ENCODE data around the gene HBA2.
A peak's percentile ranks its signal among the peaks of the same experiment; 100 is the strongest.
"Not testable (repeated sequence)": the region's sequence is repeated elsewhere in the genome, so short reads cannot be mapped to it uniquely, and the experiment has no call there.

The HBA2 gene

GRCh38 chr16:155031-155398 is 17.7 kb upstream of the HBA2 start:
- H3K9me3 ChIP-seq (ENCODE audit: control extremely low read depth in 1 of 5, control insufficient read depth in 4 of 5, insufficient read depth in 2 of 5, low read depth in 1 of 5, low read length in 4 of 5) = no peaks in the 10 kb centered on the region
- CTCF ChIA-PET = interaction anchor here (1.0 kb wide), 1 partner anchor 14 kb away, joined by 3 read pairs; no protein-coding TSS in a partner anchor
- H3K4me1 ChIP-seq (ENCODE audit: control extremely low read depth in 1 of 4, control insufficient read depth in 4 of 4, insufficient read depth in 4 of 4, low read length in 3 of 4) = peaks cover 0 to 11% (median 9%) of the 10 kb centered on the region in 4 experiments
- H3K36me3 ChIP-seq (ENCODE audit: control insufficient read depth in 4 of 4, insufficient read depth in 4 of 4, low read length in 3 of 4) = no peaks in the 10 kb centered on the region
- no peak overlapping the region for H3K27ac ChIP-seq (ENCODE audit: insufficient read depth in 1 of 2, low read depth in 1 of 2, low read length in 2 of 2, poor library complexity in 1 of 2, severe bottlenecking in 2 of 2)
- peaks cover 4 to 57% (median 19%) of the 10 kb centered on the region in 5 experiments for H3K27me3 ChIP-seq (replicated peaks in 2 of 5; ENCODE audit: control insufficient read depth in 4 of 5, insufficient read depth in 5 of 5, low read length in 4 of 5)
- peak overlapping the region in 4 of 7 experiments; percentile 41 to 72 (median 65) for H3K4me3 ChIP-seq (ENCODE audit: control insufficient read depth in 1 of 7, extremely low read depth in 1 of 7, insufficient read depth in 4 of 7, low read depth in 2 of 7, low read length in 6 of 7)
- 33% methylated on average over 2 of the region's 7 CpGs for WGBS (ENCODE audit: insufficient coverage)
- POLR2A ChIA-PET = no interaction called here
- DNase-seq = no peak

- ChIA-PET CTCF (interaction anchor here (0.8 to 2.1 kb wide), 2 partner anchors 9 to 16 kb away, joined by 3 to 6 read pairs; no protein-coding TSS in a partner anchor), POLR2A (interaction anchor here (1.0 kb wide), 1 partner anchor 21 kb away, joined by 5 read pairs; the partner anchor contains the start of gene HBQ1)
- Histone ChIP-seq H3K27me3 (replicated peaks in 2 of 5; ENCODE audit: control insufficient read depth in 4 of 5, insufficient read depth in 5 of 5, low read length in 4 of 5) (peaks cover 2 to 67% (median 19%) of the 10 kb centered on the region in 5 experiments), H3K36me3 (ENCODE audit: control insufficient read depth in 4 of 4, insufficient read depth in 4 of 4, low read length in 3 of 4) (no peaks in the 10 kb centered on the region), H3K9me3 (ENCODE audit: control extremely low read depth in 1 of 5, control insufficient read depth in 4 of 5, insufficient read depth in 2 of 5, low read depth in 1 of 5, low read length in 4 of 5) (no peaks in the 10 kb centered on the region), H3K27ac (ENCODE audit: insufficient read depth in 1 of 2, low read depth in 1 of 2, low read length in 2 of 2, poor library complexity in 1 of 2, severe bottlenecking in 2 of 2) (no peak overlapping the region), H3K4me1 (ENCODE audit: control extremely low read depth in 1 of 4, control insufficient read depth in 4 of 4, insufficient read depth in 4 of 4, low read length in 3 of 4) (peaks cover 0 to 9% (median 8%) of the 10 kb centered on the region in 4 experiments), H3K4me3 (ENCODE audit: control insufficient read depth in 1 of 7, extremely low read depth in 1 of 7, insufficient read depth in 4 of 7, low read depth in 2 of 7, low read length in 6 of 7) (no peak overlapping the region)
- 85% methylated on average over 6 of the region's 6 CpGs for WGBS (ENCODE audit: insufficient coverage)
- no peak for DNase-seq
These were observed 13.4 kb upstream of the HBA2 start for GRCh38 chr16:159136-159849.

- WGBS (ENCODE audit: insufficient coverage) = 90% methylated on average over 2 of the region's 20 CpGs
- not testable (repeated sequence) for H3K9me3 ChIP-seq (ENCODE audit: control extremely low read depth in 1 of 5, control insufficient read depth in 4 of 5, insufficient read depth in 2 of 5, low read depth in 1 of 5, low read length in 4 of 5)
- H3K27me3 ChIP-seq (replicated peaks in 2 of 5; ENCODE audit: control insufficient read depth in 4 of 5, insufficient read depth in 5 of 5, low read length in 4 of 5) = peaks cover 2 to 62% (median 19%) of the 10 kb centered on the region in 5 experiments
These were observed 12.4 kb upstream of the HBA2 start for GRCh38 chr16:160242-160641.

GRCh38 chr16:160691-161190 is 11.9 kb upstream of the HBA2 start:
- Histone ChIP-seq H3K4me1 (ENCODE audit: control extremely low read depth in 1 of 4, control insufficient read depth in 4 of 4, insufficient read depth in 4 of 4, low read length in 3 of 4) (peaks cover 0 to 9% (median 8%) of the 10 kb centered on the region in 4 experiments), H3K9me3 (ENCODE audit: control extremely low read depth in 1 of 5, control insufficient read depth in 4 of 5, insufficient read depth in 2 of 5, low read depth in 1 of 5, low read length in 4 of 5) (no peaks in the 10 kb centered on the region), H3K4me3 (ENCODE audit: control insufficient read depth in 1 of 7, extremely low read depth in 1 of 7, insufficient read depth in 4 of 7, low read depth in 2 of 7, low read length in 6 of 7) (no peak overlapping the region), H3K27ac (ENCODE audit: insufficient read depth in 1 of 2, low read depth in 1 of 2, low read length in 2 of 2, poor library complexity in 1 of 2, severe bottlenecking in 2 of 2) (no peak overlapping the region), H3K27me3 (replicated peaks in 2 of 5; ENCODE audit: control insufficient read depth in 4 of 5, insufficient read depth in 5 of 5, low read length in 4 of 5) (peaks cover 2 to 64% (median 21%) of the 10 kb centered on the region in 5 experiments), H3K36me3 (ENCODE audit: control insufficient read depth in 4 of 4, insufficient read depth in 4 of 4, low read length in 3 of 4) (no peaks in the 10 kb centered on the region)
- CTCF ChIA-PET = no interaction called here
- POLR2A ChIA-PET = no interaction called here
- DNase-seq = no peak
- 80% methylated on average over 11 of the region's 18 CpGs for WGBS (ENCODE audit: insufficient coverage)

More at GRCh38 chr16:160242-160641, 12.4 kb upstream of the HBA2 start:
- DNase-seq; POLR2A ChIA-PET; H3K27ac ChIP-seq (ENCODE audit: insufficient read depth in 1 of 2, low read depth in 1 of 2, low read length in 2 of 2, poor library complexity in 1 of 2, severe bottlenecking in 2 of 2); H3K4me1 ChIP-seq (ENCODE audit: control extremely low read depth in 1 of 4, control insufficient read depth in 4 of 4, insufficient read depth in 4 of 4, low read length in 3 of 4); H3K36me3 ChIP-seq (ENCODE audit: control insufficient read depth in 4 of 4, insufficient read depth in 4 of 4, low read length in 3 of 4); H3K4me3 ChIP-seq (ENCODE audit: control insufficient read depth in 1 of 7, extremely low read depth in 1 of 7, insufficient read depth in 4 of 7, low read depth in 2 of 7, low read length in 6 of 7); CTCF ChIA-PET: not testable (repeated sequence)

GRCh38 chr16:162271-162991 is 10.2 kb upstream of the HBA2 start:
- ChIA-PET CTCF (interaction anchor here (1.3 kb wide), 1 partner anchor 19 kb away, joined by 3 read pairs; no protein-coding TSS in a partner anchor), POLR2A (interaction anchor here (0.5 to 0.6 kb wide), 2 partner anchors 12 to 39 kb away, joined by 3 to 4 read pairs; no protein-coding TSS in a partner anchor)
- Histone ChIP-seq H3K9me3 (ENCODE audit: control extremely low read depth in 1 of 5, control insufficient read depth in 4 of 5, insufficient read depth in 2 of 5, low read depth in 1 of 5, low read length in 4 of 5) (no peaks in the 10 kb centered on the region), H3K27me3 (replicated peaks in 2 of 5; ENCODE audit: control insufficient read depth in 4 of 5, insufficient read depth in 5 of 5, low read length in 4 of 5) (peaks cover 2 to 69% (median 24%) of the 10 kb centered on the region in 5 experiments), H3K27ac (ENCODE audit: insufficient read depth in 1 of 2, low read depth in 1 of 2, low read length in 2 of 2, poor library complexity in 1 of 2, severe bottlenecking in 2 of 2) (no peak overlapping the region), H3K4me3 (ENCODE audit: control insufficient read depth in 1 of 7, extremely low read depth in 1 of 7, insufficient read depth in 4 of 7, low read depth in 2 of 7, low read length in 6 of 7) (no peak overlapping the region), H3K4me1 (ENCODE audit: control extremely low read depth in 1 of 4, control insufficient read depth in 4 of 4, insufficient read depth in 4 of 4, low read length in 3 of 4) (peaks cover 0 to 23% (median 17%) of the 10 kb centered on the region in 4 experiments), H3K36me3 (ENCODE audit: control insufficient read depth in 4 of 4, insufficient read depth in 4 of 4, low read length in 3 of 4) (no peaks in the 10 kb centered on the region)
- DNase-seq = no peak
- 96% methylated on average over 9 of the region's 13 CpGs for WGBS (ENCODE audit: insufficient coverage)

- Histone ChIP-seq H3K4me1 (ENCODE audit: control extremely low read depth in 1 of 4, control insufficient read depth in 4 of 4, insufficient read depth in 4 of 4, low read length in 3 of 4) (peaks cover 0 to 23% (median 17%) of the 10 kb centered on the region in 4 experiments), H3K27me3 (replicated peaks in 2 of 5; ENCODE audit: control insufficient read depth in 4 of 5, insufficient read depth in 5 of 5, low read length in 4 of 5) (peaks cover 2 to 69% (median 27%) of the 10 kb centered on the region in 5 experiments)
- not testable (repeated sequence) for H3K4me3 ChIP-seq (ENCODE audit: control insufficient read depth in 1 of 7, extremely low read depth in 1 of 7, insufficient read depth in 4 of 7, low read depth in 2 of 7, low read length in 6 of 7); DNase-seq; H3K27ac ChIP-seq (ENCODE audit: insufficient read depth in 1 of 2, low read depth in 1 of 2, low read length in 2 of 2, poor library complexity in 1 of 2, severe bottlenecking in 2 of 2); H3K36me3 ChIP-seq (ENCODE audit: control insufficient read depth in 4 of 4, insufficient read depth in 4 of 4, low read length in 3 of 4); H3K9me3 ChIP-seq (ENCODE audit: control extremely low read depth in 1 of 5, control insufficient read depth in 4 of 5, insufficient read depth in 2 of 5, low read depth in 1 of 5, low read length in 4 of 5)
- 91% methylated on average over 2 of the region's 10 CpGs for WGBS (ENCODE audit: insufficient coverage)
- CTCF ChIA-PET = interaction anchor here (1.3 kb wide), 1 partner anchor 18 kb away, joined by 3 read pairs; no protein-coding TSS in a partner anchor
- POLR2A ChIA-PET = interaction anchor here (0.5 to 0.6 kb wide), 2 partner anchors 13 to 38 kb away, joined by 3 to 4 read pairs; no protein-coding TSS in a partner anchor
These were observed 9.5 kb upstream of the HBA2 start for GRCh38 chr16:163139-163538.
